ENCODE results near the gene RALGAPB.

DNA sequence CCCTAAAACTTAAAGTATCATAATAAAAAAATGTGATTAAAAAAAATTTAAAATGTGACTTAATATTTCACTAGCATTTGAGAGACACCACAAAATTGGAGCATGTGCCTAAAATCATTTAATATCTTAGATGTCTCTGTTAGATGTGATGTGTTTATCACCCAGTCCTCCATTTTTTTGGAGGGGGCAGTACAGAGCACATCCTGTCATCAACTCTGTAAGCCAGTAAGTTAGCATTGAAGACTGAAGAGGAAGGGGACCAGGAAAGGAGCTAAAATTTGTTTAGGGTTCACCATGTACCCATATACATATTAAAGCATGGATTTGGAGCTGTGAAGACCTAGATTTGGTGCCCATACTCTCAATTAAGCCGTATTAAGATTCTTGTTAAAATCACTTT lies 77.6 kb downstream of the RALGAPB start:
- no peak for TF ChIP-seq POLR2A (IDR thresholded peaks at IDR 0.05)
- TF ChIP-seq, protein P1, sequence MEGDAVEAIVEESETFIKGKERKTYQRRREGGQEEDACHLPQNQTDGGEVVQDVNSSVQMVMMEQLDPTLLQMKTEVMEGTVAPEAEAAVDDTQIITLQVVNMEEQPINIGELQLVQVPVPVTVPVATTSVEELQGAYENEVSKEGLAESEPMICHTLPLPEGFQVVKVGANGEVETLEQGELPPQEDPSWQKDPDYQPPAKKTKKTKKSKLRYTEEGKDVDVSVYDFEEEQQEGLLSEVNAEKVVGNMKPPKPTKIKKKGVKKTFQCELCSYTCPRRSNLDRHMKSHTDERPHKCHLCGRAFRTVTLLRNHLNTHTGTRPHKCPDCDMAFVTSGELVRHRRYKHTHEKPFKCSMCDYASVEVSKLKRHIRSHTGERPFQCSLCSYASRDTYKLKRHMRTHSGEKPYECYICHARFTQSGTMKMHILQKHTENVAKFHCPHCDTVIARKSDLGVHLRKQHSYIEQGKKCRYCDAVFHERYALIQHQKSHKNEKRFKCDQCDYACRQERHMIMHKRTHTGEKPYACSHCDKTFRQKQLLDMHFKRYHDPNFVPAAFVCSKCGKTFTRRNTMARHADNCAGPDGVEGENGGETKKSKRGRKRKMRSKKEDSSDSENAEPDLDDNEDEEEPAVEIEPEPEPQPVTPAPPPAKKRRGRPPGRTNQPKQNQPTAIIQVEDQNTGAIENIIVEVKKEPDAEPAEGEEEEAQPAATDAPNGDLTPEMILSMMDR (IDR thresholded peaks at IDR 0.05 in 8 of 11, conservative IDR thresholded peaks at IDR 0.05 in 3 of 11) = no peak

Measured in spleen (tissue), 7 donors.